UCSD-AML1 (cell line): Measurements from ENCODE around the gene HNMT.
A peak's percentile ranks its signal among the peaks of the same experiment; 100 is the strongest.
"Not testable (repeated sequence)": the region's sequence is repeated elsewhere in the genome, so short reads cannot be mapped to it uniquely, and the experiment has no call there.

Source experiments
- DNase-seq: peaks from one replicate; lab custom pipeline; 2025; ENCODE audit not compliant: unreplicated experiment; lab: John Stamatoyannopoulos, UW

HNMT gene

DNA sequence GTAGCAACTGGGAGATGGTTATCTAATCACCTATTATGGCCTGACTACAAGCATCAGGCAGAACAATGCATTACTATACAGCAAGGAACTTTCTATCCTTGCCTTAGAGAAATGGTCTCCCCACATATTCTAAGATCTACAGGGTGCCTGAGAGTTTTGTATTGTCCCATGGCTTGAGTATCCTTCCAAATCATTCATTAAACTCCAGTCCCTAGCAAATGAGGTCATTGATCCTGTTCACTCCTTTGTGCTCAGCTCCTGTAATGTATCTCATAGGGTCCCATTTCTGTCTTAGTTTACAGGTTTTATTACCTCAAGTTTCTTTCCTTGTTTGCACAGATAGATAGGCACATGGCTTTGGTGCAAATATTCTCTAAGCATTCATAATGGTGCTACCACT lies 9.0 kb downstream of the HNMT start:
- DNase-seq = no peak

GRCh38 chr2:137975280-137976271 lies 11.3 kb downstream of the HNMT start:
- no peak for DNase-seq

- no peak for DNase-seq
Observed at GRCh38 chr2:137976274-137976673, 12.0 kb downstream of the HNMT start.

DNA sequence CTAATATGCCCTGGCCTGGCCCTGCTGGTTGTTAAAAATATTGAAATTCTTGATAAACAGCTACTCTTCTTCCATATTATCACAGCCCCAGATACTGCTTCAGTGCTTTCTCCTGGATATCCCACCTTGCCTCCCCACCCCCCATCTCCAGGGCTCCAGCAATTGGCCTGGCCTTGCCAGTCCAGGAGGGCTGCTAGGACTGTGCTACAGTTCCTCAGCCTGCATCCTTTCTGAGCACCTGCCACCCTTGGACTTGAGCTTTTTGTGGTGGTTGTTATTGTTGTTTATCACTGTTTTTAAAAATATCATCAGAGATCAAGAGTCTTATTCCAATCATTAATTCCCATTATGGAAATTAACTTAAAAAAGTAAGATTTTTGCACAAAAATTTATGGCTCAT lies 13.5 kb downstream of the HNMT start:
- DNase-seq = no peak

DNA sequence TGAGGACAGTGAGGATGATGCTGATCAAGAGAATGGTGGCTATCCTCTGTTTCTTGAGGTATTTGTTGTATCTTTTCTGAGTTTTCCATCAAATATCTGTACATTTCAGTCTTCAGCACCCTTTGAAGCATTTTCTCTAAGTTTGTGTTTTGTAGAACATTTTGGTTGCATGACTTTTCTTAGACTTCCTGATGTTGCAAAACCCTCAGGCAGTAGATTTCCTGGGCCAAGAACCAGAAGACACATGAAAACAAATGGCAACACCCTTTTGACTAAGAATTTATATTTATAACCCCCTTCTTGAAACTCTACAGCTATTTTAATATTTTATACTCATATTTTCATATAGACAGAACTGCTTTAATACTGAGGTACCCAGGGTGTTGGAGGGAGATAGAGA lies 16.2 kb downstream of the HNMT start:
- DNase-seq = no peak

DNA sequence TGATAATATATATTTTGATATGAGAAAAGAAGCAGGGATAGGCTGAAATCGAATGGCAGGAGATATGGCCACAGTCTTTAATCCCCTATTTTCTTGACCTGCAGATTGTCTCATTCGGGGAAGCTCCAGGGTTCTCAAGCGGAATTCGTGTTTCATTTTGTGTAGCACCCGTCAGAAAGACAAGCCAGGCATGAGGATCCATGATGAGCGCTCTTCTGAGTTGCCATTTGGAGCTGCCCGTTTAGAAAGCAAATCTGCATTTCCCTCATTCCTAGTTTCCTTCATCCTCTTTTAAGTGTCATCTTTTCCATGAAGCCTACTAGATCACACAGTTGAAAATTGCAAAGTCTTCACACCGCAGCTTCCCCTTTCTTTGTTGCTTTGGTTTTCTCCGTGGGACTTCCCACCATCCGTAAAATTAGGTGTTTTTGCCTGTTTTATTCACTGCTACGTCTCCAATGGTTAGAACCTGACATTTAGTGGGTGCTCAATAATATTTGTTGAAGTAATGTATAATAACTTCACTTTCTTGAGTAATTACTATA lies 16.9 kb downstream of the HNMT start:
- peak; percentile 7 for DNase-seq

DNA sequence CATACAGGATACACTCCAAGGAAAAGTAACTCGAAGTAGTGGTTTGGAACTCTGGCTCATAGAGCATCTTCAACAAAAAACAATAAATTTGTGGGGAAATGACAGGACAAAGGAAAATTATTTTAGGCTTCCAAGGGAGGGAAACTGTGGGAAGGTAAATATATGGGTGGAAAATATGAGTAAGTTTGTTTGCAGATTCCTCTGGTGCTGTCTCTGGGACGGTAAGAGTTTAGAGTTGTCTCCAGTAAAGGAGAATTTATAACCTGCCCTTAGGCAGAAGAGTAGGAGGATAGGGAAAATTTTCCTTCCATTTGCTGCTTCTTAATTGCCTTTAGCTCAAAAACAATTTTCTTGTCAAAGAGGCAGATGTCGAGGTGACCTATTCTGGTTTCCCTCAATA lies 19.3 kb downstream of the HNMT start:
- DNase-seq = no peak

DNA sequence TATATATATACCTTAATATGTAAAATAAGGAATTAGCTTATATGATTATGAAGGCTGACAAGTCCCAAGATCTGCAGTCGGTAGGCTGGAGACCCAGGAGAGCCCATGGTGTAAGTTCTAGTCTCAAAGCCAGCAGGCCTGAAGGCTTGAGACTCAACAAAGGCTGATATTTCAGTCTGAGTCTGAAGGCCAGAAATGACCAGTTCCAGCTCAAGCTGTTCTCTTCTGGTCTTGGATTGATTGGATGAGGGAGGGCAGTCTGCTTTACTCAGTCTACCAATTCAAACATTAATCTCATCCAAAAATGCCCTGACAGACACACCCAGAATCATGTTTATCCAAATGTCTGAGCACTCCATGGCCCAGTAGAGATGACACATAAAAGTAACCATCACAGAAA lies 22.0 kb downstream of the HNMT start:
- DNase-seq = no peak

DNA sequence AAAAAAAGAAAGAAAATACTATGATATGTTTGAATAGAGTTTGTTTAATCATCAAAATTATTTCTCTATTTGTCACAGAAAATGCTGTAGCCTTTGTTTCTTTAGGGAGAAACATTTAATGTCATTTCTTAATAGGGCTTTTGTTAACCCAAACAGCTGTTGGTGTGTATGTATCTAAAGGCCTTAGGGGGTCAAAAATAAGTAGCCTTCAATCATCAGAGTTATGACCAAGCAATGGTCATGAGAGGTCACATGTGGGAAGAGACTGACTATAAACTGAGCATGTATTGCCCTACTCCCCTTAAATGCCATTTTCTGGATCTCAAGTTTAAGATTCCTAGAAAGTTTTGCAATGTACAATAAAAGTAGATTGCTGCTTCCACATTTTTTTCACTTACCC lies 22.7 kb downstream of the HNMT start:
- DNase-seq = no peak

- DNase-seq = no peak
Observed at GRCh38 chr2:137991078-137991477, 26.8 kb downstream of the HNMT start.

- DNase-seq = peak; percentile 4
Observed at GRCh38 chr2:137992039-137992646, 27.9 kb downstream of the HNMT start.

- not testable (repeated sequence) for DNase-seq
Observed at GRCh38 chr2:137993715-137994476, 29.6 kb downstream of the HNMT start.

GRCh38 chr2:137995368-137995767 lies 31.1 kb downstream of the HNMT start:
- DNase-seq = not testable (repeated sequence)

- DNase-seq = not testable (repeated sequence)
Observed at GRCh38 chr2:137996158-137996557, 31.9 kb downstream of the HNMT start.

DNA sequence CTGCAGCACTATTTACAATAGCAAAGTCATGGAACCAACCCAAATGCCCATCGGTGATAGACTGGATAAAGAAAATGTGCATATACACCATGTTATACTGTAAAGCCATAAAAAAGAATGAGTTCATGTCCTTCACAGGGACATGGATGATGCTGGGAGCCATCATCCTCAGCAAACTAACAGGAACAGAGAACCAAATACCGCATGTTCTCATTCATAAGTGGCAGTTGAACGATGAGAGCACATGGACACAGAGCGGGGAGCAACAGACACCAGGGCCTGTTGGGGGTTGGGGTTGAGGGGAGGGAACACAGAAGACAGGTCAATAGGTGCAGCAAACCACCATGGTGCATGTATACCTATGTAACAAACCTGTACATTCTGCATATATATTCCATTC lies 33.5 kb downstream of the HNMT start:
- DNase-seq = no peak

- DNase-seq = no peak
Observed at GRCh38 chr2:137998503-137998902, 34.2 kb downstream of the HNMT start.

GRCh38 chr2:137999273-137999672 lies 35.0 kb downstream of the HNMT start:
- no peak for DNase-seq

DNA sequence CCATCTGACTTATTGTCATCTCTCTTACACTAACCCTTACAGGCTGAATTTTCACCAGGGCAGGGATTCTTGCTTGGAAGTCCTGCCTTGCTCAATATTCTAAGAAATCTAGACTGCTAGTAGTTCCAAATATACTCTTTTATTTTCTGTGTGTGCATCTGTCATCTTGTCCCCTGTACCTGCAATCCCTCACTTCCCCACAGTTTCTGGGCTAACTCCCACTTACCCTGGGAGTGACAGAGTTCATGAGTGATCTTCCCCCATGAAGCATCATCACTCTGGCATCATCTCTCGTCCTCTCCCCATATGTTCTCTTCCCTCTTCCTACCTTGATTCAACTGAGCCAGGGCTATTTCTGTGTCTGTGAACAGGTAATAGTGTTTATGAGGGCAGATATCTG lies 35.7 kb downstream of the HNMT start:
- DNase-seq = no peak

DNA sequence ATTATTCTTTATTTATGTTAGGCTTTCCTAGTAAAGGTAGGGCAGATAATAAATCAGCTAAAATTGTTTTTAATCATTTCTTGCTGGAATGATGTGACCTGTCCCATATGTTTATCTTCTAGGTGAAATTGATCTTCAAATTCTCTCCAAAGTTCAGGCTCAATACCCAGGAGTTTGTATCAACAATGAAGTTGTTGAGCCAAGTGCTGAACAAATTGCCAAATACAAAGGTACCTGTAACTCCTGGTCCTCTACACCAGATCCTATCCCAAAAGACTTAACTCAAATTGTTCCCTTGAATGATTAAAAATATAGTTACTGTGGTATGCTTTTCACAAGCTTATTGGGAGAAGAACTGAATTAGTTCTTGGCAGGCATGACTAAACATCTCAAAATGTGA lies 36.5 kb downstream of the HNMT start:
- DNase-seq = no peak

- DNase-seq = no peak
Observed at GRCh38 chr2:138003411-138003810, 39.1 kb downstream of the HNMT start.

DNA sequence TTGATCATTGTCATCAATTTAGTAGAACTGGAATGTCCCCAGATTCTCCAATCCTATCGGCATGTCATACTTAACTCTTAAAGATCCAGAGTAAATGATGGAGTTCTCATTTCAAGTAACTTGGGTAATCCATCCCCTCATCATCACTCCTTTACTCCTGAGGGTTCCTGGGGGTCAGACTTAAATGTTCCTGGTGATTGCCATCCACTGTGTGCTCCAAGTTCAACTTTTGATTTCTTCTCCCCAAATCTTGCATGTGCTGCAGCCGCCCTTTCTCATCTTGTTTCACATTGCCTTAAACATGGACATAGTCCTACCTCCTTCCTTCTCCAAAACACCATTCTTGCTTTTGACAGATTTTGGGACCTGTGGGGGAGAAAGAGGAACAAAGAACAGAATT lies 43.2 kb downstream of the HNMT start:
- no peak for DNase-seq
